Stomach smooth muscle (tissue), 2 donors: Measurements from ENCODE around the gene MYO1B.

Source experiments
- H3K27ac ChIP-seq: one replicate; pipeline ENCODE4 v1.7.0; 2013; ENCODE audit warnings: mild to moderate bottlenecking, low read length, inconsistent platforms
- H3K27me3 ChIP-seq, 2 donors: one replicate each; pipeline ENCODE4 v1.7.0; 2013; ENCODE audit warnings: low read length in 2 of 2; ENCODE audit not compliant: insufficient read depth in 2 of 2, control insufficient read depth in 1 of 2
- H3K36me3 ChIP-seq, 2 donors: one replicate each; pipeline ENCODE4 v1.7.0; 2013; ENCODE audit warnings: low read length in 2 of 2; ENCODE audit not compliant: control insufficient read depth in 2 of 2, insufficient read depth in 2 of 2
- H3K4me1 ChIP-seq: one replicate; pipeline ENCODE4 v1.7.0; 2013; ENCODE audit warnings: low read length; ENCODE audit not compliant: control insufficient read depth, insufficient read depth
- H3K4me3 ChIP-seq, 2 donors: one replicate each; pipeline ENCODE4 v1.7.0; 2013; ENCODE audit warnings: low read length in 2 of 2
- H3K9ac ChIP-seq, 2 donors: one replicate each; pipeline ENCODE4 v1.7.0; 2013; ENCODE audit warnings: low read length in 2 of 2, mild to moderate bottlenecking in 1 of 2
- H3K9me3 ChIP-seq, 2 donors: one replicate each; pipeline ENCODE4 v1.7.0; 2013; ENCODE audit warnings: low read length in 2 of 2; ENCODE audit not compliant: control insufficient read depth in 2 of 2
- donor health status: healthy.
- donor health status: Pancreatic carcinoma.

MYO1B gene

GRCh38 chr2:191296083-191297006 lies 51.1 kb downstream of the MYO1B start:
- H3K4me3 ChIP-seq = no peak overlapping the region
- H3K9ac ChIP-seq = no peak overlapping the region
- H3K9me3 ChIP-seq = no peaks in the 10 kb centered on the region
- H3K27ac ChIP-seq = no peak overlapping the region
- H3K36me3 ChIP-seq = no peaks in the 10 kb centered on the region
- H3K4me1 ChIP-seq = no peaks in the 10 kb centered on the region
- no peaks in the 10 kb centered on the region for H3K27me3 ChIP-seq

GRCh38 chr2:191297033-191297432 lies 51.8 kb downstream of the MYO1B start:
- Histone ChIP-seq H3K27ac (no peak overlapping the region), H3K9ac (no peak overlapping the region), H3K27me3 (no peaks in the 10 kb centered on the region), H3K36me3 (no peaks in the 10 kb centered on the region), H3K9me3 (no peaks in the 10 kb centered on the region), H3K4me1 (no peaks in the 10 kb centered on the region), H3K4me3 (no peak overlapping the region)

GRCh38 chr2:191298306-191298705 lies 53.1 kb downstream of the MYO1B start:
- no peaks in the 10 kb centered on the region for H3K27me3 ChIP-seq
- H3K9ac ChIP-seq = no peak overlapping the region
- H3K4me3 ChIP-seq = no peak overlapping the region
- no peaks in the 10 kb centered on the region for H3K9me3 ChIP-seq
- H3K27ac ChIP-seq = no peak overlapping the region
- no peaks in the 10 kb centered on the region for H3K4me1 ChIP-seq
- H3K36me3 ChIP-seq = no peaks in the 10 kb centered on the region

- Histone ChIP-seq H3K9ac (no peak overlapping the region), H3K9me3 (no peaks in the 10 kb centered on the region), H3K27me3 (no peaks in the 10 kb centered on the region), H3K27ac (no peak overlapping the region), H3K36me3 (no peaks in the 10 kb centered on the region), H3K4me1 (no peaks in the 10 kb centered on the region), H3K4me3 (no peak overlapping the region)
These were observed 53.8 kb downstream of the MYO1B start for GRCh38 chr2:191299010-191299409.

- H3K27me3 ChIP-seq = no peaks in the 10 kb centered on the region
- no peak overlapping the region for H3K4me3 ChIP-seq
- H3K36me3 ChIP-seq = no peaks in the 10 kb centered on the region
- no peak overlapping the region for H3K9ac ChIP-seq
- no peaks in the 10 kb centered on the region for H3K4me1 ChIP-seq
- H3K9me3 ChIP-seq = no peaks in the 10 kb centered on the region
- no peak overlapping the region for H3K27ac ChIP-seq
These were observed 54.7 kb downstream of the MYO1B start for GRCh38 chr2:191299866-191300265.

GRCh38 chr2:191301971-191302370 lies 56.8 kb downstream of the MYO1B start:
- no peak overlapping the region for H3K4me3 ChIP-seq
- H3K27ac ChIP-seq = no peak overlapping the region
- no peaks in the 10 kb centered on the region for H3K9me3 ChIP-seq
- no peaks in the 10 kb centered on the region for H3K4me1 ChIP-seq
- H3K36me3 ChIP-seq = no peaks in the 10 kb centered on the region
- H3K27me3 ChIP-seq = no peaks in the 10 kb centered on the region
- no peak overlapping the region for H3K9ac ChIP-seq

GRCh38 chr2:191302459-191303139 lies 57.4 kb downstream of the MYO1B start:
- H3K4me1 ChIP-seq = no peaks in the 10 kb centered on the region
- H3K27ac ChIP-seq = no peak overlapping the region
- H3K27me3 ChIP-seq = no peaks in the 10 kb centered on the region
- no peak overlapping the region for H3K4me3 ChIP-seq
- no peaks in the 10 kb centered on the region for H3K9me3 ChIP-seq
- no peaks in the 10 kb centered on the region for H3K36me3 ChIP-seq
- no peak overlapping the region for H3K9ac ChIP-seq

GRCh38 chr2:191303140-191304005 lies 58.2 kb downstream of the MYO1B start:
- no peaks in the 10 kb centered on the region for H3K4me1 ChIP-seq
- H3K4me3 ChIP-seq = no peak overlapping the region
- H3K9ac ChIP-seq = no peak overlapping the region
- H3K9me3 ChIP-seq = no peaks in the 10 kb centered on the region
- no peaks in the 10 kb centered on the region for H3K27me3 ChIP-seq
- H3K36me3 ChIP-seq = no peaks in the 10 kb centered on the region
- H3K27ac ChIP-seq = no peak overlapping the region

- Histone ChIP-seq H3K4me3 (peak overlapping the region in 1 of 2 donors; percentile 40), H3K9me3 (no peaks in the 10 kb centered on the region), H3K27ac (no peak overlapping the region), H3K9ac (peak overlapping the region in 1 of 2 donors; percentile 13), H3K4me1 (no peaks in the 10 kb centered on the region), H3K27me3 (no peaks in the 10 kb centered on the region), H3K36me3 (no peaks in the 10 kb centered on the region)
These were observed 60.0 kb downstream of the MYO1B start for GRCh38 chr2:191304939-191305875.

GRCh38 chr2:191308026-191308425 lies 62.8 kb downstream of the MYO1B start:
- no peak overlapping the region for H3K9ac ChIP-seq
- H3K27ac ChIP-seq = no peak overlapping the region
- no peak overlapping the region for H3K4me3 ChIP-seq
- no peaks in the 10 kb centered on the region for H3K27me3 ChIP-seq
- no peaks in the 10 kb centered on the region for H3K36me3 ChIP-seq
- H3K9me3 ChIP-seq = no peaks in the 10 kb centered on the region
- no peaks in the 10 kb centered on the region for H3K4me1 ChIP-seq
